ENCODE measurements around the gene ZNF681.

DNA sequence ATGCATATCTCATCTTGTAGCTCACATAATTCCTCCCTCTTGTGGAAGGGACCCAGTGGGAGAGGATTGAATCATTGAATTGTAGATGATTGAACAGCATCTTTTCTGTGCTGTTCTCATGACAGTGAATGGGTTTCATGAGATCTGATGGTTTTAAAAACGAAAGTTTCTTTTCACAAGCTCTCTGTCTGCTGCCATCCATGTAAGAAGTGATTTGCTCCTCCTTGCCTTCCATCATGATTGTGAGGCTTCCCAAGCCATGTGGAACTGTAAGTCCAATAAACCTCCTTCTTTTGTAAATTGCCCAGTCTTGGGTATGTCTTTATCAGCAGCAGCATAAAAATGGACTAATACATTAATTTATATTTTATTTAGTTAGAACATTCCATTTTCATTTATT, 52.0 kb downstream of the ZNF681 start:
- TF ChIP-seq TAF1 (IDR thresholded peaks at IDR 0.05; ENCODE audit: borderline replicate concordance, insufficient read depth, low read length): no peak
- TF ChIP-seq POLR2AphosphoS5 (IDR thresholded peaks at IDR 0.05; ENCODE audit: low read depth, low read length): no peak
- no peak for TF ChIP-seq FOXP2 (optimal IDR thresholded peaks at IDR 0.05; ENCODE audit: borderline replicate concordance, extremely low read depth, extremely low read length, insufficient read depth)
